ENCODE measurements around the gene GID8.

- no peak for TF ChIP-seq EP300 (IDR thresholded peaks at IDR 0.05)
- TF ChIP-seq CTCF (IDR thresholded peaks at IDR 0.05), result no peak
- TF ChIP-seq POLR2A (IDR thresholded peaks at IDR 0.05), result no peak
These were observed 23.5 kb upstream of the GID8 start for GRCh38 chr20:62914436-62914835.
